ENCODE measurements around the gene NSMCE3.

NSMCE3 gene

DNA sequence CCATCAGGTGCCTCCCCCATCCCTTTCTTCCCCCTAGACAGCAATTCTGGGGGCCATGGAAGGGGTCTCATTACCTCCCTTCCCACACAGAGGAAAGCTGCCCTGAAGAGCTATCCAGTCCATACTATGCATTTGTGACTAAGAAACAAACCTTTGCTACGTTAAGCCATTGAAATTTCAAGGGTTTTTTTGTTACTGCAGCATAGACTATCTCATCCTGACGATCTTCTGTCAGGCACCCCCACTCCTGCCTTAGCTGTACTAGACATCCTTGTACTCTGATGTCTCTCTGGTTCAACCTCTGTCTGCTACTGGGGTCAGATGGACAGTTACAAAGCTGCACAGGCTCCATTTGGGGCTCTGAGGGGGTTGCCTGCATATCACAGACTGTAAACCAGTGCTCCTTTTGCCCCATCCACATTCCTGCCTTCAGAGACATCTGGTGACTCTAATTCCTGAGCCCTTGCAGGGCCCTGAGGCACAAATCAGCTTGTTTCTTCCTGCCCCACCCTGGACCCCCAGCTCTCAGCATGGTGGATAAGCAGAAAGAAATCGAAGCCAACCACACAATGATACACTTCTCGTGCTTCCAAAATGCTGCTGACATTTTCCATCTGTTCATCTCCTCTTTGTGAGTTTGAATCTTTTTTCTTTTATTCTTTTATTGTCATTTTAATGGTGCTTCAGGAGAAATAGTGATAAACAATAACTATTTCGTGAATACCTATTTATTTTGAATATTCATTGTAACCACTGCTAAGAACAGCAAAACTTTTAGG lies 21.6 kb upstream of the NSMCE3 start:
- H3K36me3 ChIP-seq (ENCODE audit: control insufficient read depth, insufficient read depth, low read length, severe bottlenecking): no peaks in the 10 kb centered on the region
- no peaks in the 10 kb centered on the region for H3K27me3 ChIP-seq (replicated peaks; ENCODE audit: control insufficient read depth, insufficient read depth, low read length)
- H3K9me3 ChIP-seq (ENCODE audit: control insufficient read depth, low read length): peaks cover 4% of the 10 kb centered on the region
- no peak overlapping the region for H3K9ac ChIP-seq (ENCODE audit: low read length)
- no peaks in the 10 kb centered on the region for H3K4me1 ChIP-seq (ENCODE audit: control insufficient read depth, insufficient read depth, low read length)
- DNase-seq (ENCODE audit: low read depth): no peak
- no peak overlapping the region for H3K4me3 ChIP-seq (ENCODE audit: low read length)

DNA sequence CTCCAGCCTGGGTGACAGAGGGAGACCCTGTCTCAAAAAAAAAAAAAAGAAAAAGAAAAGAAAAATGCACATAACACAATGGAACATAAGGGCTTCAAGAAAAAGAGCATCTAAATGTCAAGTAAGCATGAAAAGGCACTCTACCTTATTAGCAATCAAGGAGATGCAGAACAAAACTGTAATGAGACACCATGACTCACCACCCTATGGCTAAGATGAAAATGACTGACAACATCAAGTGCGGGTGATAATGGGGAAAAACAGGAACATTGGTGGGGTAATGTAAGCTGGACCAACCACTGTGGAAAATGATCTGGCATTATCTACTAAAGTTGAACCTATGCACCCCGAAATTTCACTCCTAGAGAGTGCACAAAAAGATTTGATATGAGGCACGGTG lies 19.6 kb upstream of the NSMCE3 start:
- no peak overlapping the region for H3K9ac ChIP-seq (ENCODE audit: low read length)
- H3K9me3 ChIP-seq (ENCODE audit: control insufficient read depth, low read length): peaks cover 4% of the 10 kb centered on the region
- H3K36me3 ChIP-seq (ENCODE audit: control insufficient read depth, insufficient read depth, low read length, severe bottlenecking): no peaks in the 10 kb centered on the region
- no peak overlapping the region for H3K4me3 ChIP-seq (ENCODE audit: low read length)
- no peak for DNase-seq (ENCODE audit: low read depth)
- no peaks in the 10 kb centered on the region for H3K27me3 ChIP-seq (replicated peaks; ENCODE audit: control insufficient read depth, insufficient read depth, low read length)
- no peaks in the 10 kb centered on the region for H3K4me1 ChIP-seq (ENCODE audit: control insufficient read depth, insufficient read depth, low read length)

DNA sequence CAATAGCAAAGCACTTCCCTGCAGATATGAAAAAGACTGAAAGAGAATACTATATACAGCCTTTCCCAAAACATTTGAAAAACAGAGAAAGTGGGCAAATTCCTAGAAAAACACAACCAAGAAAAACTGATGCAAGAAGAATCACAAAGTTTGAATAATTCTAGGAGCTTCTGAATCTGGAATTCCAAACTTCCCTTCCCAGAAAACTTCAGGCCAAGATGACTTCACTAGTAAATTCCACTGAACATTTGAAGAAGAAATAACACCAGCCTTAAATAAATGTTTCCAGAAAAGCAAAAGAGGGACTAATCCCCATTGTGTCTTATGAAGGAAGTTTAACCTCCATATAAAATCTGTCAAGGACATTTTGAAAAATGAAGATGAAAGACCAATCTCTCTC lies 15.8 kb upstream of the NSMCE3 start:
- DNase-seq (ENCODE audit: low read depth): no peak
- H3K4me3 ChIP-seq (ENCODE audit: low read length): no peak overlapping the region
- H3K36me3 ChIP-seq (ENCODE audit: control insufficient read depth, insufficient read depth, low read length, severe bottlenecking): no peaks in the 10 kb centered on the region
- H3K9ac ChIP-seq (ENCODE audit: low read length): no peak overlapping the region
- no peaks in the 10 kb centered on the region for H3K4me1 ChIP-seq (ENCODE audit: control insufficient read depth, insufficient read depth, low read length)
- no peaks in the 10 kb centered on the region for H3K9me3 ChIP-seq (ENCODE audit: control insufficient read depth, low read length)
- H3K27me3 ChIP-seq (replicated peaks; ENCODE audit: control insufficient read depth, insufficient read depth, low read length): no peaks in the 10 kb centered on the region

DNA sequence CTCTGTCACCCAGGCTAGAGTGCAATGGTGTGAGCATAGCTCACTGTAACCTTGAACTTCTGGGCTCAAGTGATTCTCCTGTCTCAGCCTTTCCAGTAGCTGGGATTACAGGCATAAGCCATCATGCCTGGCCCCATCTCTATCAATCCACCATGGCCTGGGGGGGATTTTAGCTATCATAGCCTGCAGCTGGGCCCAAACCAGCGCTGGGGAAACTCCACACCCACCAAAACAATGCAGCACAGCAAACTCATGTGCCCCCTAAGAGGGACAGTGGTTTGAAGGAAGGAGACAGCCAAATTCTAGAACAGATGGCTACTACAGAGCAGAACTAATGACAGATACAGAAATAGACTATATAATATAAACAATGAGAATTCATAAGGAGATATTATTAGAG lies 13.8 kb upstream of the NSMCE3 start:
- H3K36me3 ChIP-seq (ENCODE audit: control insufficient read depth, insufficient read depth, low read length, severe bottlenecking): no peaks in the 10 kb centered on the region
- no peak overlapping the region for H3K9ac ChIP-seq (ENCODE audit: low read length)
- no peak overlapping the region for H3K4me3 ChIP-seq (ENCODE audit: low read length)
- no peaks in the 10 kb centered on the region for H3K27me3 ChIP-seq (replicated peaks; ENCODE audit: control insufficient read depth, insufficient read depth, low read length)
- no peaks in the 10 kb centered on the region for H3K9me3 ChIP-seq (ENCODE audit: control insufficient read depth, low read length)
- no peak for DNase-seq (ENCODE audit: low read depth)
- H3K4me1 ChIP-seq (ENCODE audit: control insufficient read depth, insufficient read depth, low read length): peaks cover 8% of the 10 kb centered on the region

DNA sequence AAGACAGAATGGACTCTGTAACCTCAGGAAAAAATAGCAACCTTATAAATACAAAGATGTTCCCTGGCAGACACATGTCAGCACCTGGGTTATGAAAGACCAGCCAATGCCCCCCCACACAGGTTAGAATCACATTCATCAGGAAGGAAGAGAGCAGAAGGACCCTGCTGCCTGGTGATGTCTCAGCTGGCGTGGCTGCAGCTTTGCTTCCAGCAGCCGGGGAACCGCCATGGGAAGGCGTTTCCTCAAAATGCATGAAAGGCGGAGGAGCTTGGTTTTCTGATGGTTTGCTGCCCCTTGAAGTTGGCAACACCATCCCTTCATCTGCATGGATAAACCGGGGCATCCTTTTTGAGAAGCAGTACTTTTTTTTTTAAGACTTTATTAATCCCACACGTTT lies 10.9 kb upstream of the NSMCE3 start:
- Histone ChIP-seq H3K4me3 (ENCODE audit: low read length) (no peak overlapping the region), H3K9me3 (ENCODE audit: control insufficient read depth, low read length) (no peaks in the 10 kb centered on the region), H3K9ac (ENCODE audit: low read length) (no peak overlapping the region), H3K36me3 (ENCODE audit: control insufficient read depth, insufficient read depth, low read length, severe bottlenecking) (no peaks in the 10 kb centered on the region), H3K4me1 (ENCODE audit: control insufficient read depth, insufficient read depth, low read length) (peaks cover 12% of the 10 kb centered on the region), H3K27me3 (replicated peaks; ENCODE audit: control insufficient read depth, insufficient read depth, low read length) (no peaks in the 10 kb centered on the region)
- DNase-seq (ENCODE audit: low read depth): no peak

DNA sequence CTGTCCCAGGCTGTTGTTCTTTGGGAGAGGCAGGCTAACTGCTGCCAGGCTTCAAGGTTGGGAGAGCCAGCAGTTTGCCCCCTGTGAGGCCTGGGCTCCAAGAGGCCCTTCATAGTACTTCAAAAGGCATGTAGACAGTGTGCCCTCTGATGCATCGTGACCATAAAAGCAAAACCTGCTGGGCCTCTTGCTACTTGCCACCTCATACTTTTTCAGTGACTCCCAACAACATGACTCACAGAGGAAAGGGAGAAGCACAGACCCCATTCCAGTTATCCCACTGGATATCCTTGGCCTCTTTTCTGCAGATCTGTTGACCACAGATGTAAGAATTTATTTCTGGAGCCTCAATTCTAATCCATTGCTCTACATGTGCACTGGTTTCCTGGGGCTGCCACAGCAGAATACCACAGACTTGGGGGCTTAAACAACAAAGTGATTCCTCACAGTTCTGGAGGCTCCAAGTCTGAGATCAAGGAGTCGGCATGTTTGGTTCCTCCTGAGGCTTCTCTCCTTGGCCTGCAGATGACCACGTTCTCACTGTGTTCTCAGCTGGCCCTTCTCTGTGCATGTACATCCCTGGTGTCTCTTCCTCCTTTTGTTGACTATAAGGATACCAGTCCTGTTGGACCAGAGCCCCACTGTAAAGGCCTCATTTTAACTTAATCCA lies 8.9 kb upstream of the NSMCE3 start:
- Histone ChIP-seq H3K27me3 (replicated peaks; ENCODE audit: control insufficient read depth, insufficient read depth, low read length) (no peaks in the 10 kb centered on the region), H3K4me1 (ENCODE audit: control insufficient read depth, insufficient read depth, low read length) (peaks cover 12% of the 10 kb centered on the region), H3K4me3 (ENCODE audit: low read length) (no peak overlapping the region), H3K36me3 (ENCODE audit: control insufficient read depth, insufficient read depth, low read length, severe bottlenecking) (no peaks in the 10 kb centered on the region), H3K9me3 (ENCODE audit: control insufficient read depth, low read length) (no peaks in the 10 kb centered on the region), H3K9ac (ENCODE audit: low read length) (no peak overlapping the region)
- DNase-seq (ENCODE audit: low read depth): peak; percentile 70

DNA sequence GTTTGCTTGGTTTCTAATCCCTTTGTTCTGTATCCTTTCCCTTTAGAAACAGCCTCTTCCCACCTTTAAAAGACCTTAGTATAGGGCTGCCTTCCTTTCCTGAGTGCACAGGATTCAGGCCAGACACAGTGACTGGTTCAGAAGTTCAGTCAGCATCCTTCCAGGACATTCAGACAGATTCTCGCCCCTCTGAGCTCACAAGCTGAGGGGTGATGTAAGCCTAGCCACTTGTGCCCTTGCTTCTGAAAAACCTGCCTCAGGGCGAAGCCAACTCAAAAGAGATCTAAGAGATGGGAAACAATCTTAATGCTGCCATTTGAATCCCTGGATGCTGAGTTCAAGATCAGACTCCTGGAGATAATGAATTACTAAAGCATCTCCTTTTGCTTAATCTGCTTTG lies 6.7 kb upstream of the NSMCE3 start:
- no peak for DNase-seq (ENCODE audit: low read depth)
- Histone ChIP-seq H3K4me3 (ENCODE audit: low read length) (no peak overlapping the region), H3K9ac (ENCODE audit: low read length) (no peak overlapping the region), H3K36me3 (ENCODE audit: control insufficient read depth, insufficient read depth, low read length, severe bottlenecking) (no peaks in the 10 kb centered on the region), H3K4me1 (ENCODE audit: control insufficient read depth, insufficient read depth, low read length) (peaks cover 12% of the 10 kb centered on the region), H3K27me3 (replicated peaks; ENCODE audit: control insufficient read depth, insufficient read depth, low read length) (no peaks in the 10 kb centered on the region), H3K9me3 (ENCODE audit: control insufficient read depth, low read length) (no peaks in the 10 kb centered on the region)

DNA sequence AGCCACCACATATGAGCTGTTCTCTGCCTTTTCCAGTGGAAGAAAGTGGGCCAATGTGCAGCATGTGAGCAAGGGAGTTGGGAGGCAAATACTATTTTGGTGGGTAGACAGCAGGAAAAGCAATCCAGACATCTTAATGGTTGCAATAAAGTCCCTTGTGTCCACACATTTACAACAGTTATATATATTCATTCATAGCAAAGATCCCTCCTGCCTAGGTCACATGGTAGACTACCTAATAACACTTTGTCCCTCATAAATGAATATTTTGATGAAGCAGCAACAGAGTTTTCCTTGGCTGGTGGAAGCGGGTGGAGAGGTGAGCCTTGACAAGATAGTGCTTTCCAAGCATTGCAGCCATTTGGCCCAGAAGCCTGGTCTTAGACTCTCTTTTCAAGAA lies 6.2 kb upstream of the NSMCE3 start:
- H3K27me3 ChIP-seq (replicated peaks; ENCODE audit: control insufficient read depth, insufficient read depth, low read length): no peaks in the 10 kb centered on the region
- no peak for DNase-seq (ENCODE audit: low read depth)
- H3K9me3 ChIP-seq (ENCODE audit: control insufficient read depth, low read length): no peaks in the 10 kb centered on the region
- no peak overlapping the region for H3K4me3 ChIP-seq (ENCODE audit: low read length)
- no peaks in the 10 kb centered on the region for H3K36me3 ChIP-seq (ENCODE audit: control insufficient read depth, insufficient read depth, low read length, severe bottlenecking)
- H3K9ac ChIP-seq (ENCODE audit: low read length): no peak overlapping the region
- peaks cover 14% of the 10 kb centered on the region for H3K4me1 ChIP-seq (ENCODE audit: control insufficient read depth, insufficient read depth, low read length)

DNA sequence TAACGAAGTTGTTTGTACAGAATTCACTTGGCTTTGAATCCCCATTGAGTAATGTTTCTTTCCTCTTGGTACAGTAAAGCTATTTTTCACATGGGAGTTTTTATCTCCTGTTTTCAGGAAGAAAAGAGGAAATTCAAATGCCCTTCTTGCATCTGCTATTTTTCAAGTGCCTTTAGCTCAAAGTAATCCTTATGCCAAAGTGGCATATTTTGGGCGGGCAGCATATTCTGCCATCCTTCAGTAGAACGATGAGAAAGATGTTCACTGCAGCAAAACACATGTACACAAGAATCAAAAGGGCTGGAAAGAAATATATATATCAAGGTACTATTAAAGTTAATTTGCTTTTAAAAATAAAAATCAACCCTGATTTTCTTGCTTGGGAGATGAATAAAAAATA lies 5.3 kb upstream of the NSMCE3 start:
- no peaks in the 10 kb centered on the region for H3K36me3 ChIP-seq (ENCODE audit: control insufficient read depth, insufficient read depth, low read length, severe bottlenecking)
- no peaks in the 10 kb centered on the region for H3K27me3 ChIP-seq (replicated peaks; ENCODE audit: control insufficient read depth, insufficient read depth, low read length)
- H3K4me1 ChIP-seq (ENCODE audit: control insufficient read depth, insufficient read depth, low read length): peaks cover 18% of the 10 kb centered on the region
- no peaks in the 10 kb centered on the region for H3K9me3 ChIP-seq (ENCODE audit: control insufficient read depth, low read length)
- H3K9ac ChIP-seq (ENCODE audit: low read length): no peak overlapping the region
- no peak overlapping the region for H3K4me3 ChIP-seq (ENCODE audit: low read length)
- no peak for DNase-seq (ENCODE audit: low read depth)

DNA sequence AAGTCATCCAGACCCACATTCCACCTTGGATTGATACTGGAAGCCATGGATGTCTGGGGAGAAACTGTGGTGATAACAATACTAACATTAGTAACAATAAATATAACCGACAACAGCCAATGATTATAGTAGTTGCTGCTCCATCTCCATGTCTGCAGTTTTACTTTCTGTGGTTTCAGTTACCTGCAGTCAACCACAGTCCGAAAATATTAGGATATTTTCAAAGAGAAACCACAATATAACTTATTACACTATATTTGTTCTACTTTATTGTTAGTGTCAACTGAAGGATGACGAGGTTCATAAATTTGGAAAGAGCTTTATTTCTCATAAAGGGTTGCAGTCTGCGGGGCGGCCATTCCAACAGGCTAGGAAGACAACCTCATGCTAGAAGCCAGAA lies 2.6 kb upstream of the NSMCE3 start:
- Histone ChIP-seq H3K4me1 (ENCODE audit: control insufficient read depth, insufficient read depth, low read length) (peaks cover 22% of the 10 kb centered on the region), H3K9me3 (ENCODE audit: control insufficient read depth, low read length) (no peaks in the 10 kb centered on the region), H3K9ac (ENCODE audit: low read length) (no peak overlapping the region), H3K27me3 (replicated peaks; ENCODE audit: control insufficient read depth, insufficient read depth, low read length) (no peaks in the 10 kb centered on the region), H3K4me3 (ENCODE audit: low read length) (no peak overlapping the region), H3K36me3 (ENCODE audit: control insufficient read depth, insufficient read depth, low read length, severe bottlenecking) (no peaks in the 10 kb centered on the region)
- DNase-seq (ENCODE audit: low read depth): no peak

DNA sequence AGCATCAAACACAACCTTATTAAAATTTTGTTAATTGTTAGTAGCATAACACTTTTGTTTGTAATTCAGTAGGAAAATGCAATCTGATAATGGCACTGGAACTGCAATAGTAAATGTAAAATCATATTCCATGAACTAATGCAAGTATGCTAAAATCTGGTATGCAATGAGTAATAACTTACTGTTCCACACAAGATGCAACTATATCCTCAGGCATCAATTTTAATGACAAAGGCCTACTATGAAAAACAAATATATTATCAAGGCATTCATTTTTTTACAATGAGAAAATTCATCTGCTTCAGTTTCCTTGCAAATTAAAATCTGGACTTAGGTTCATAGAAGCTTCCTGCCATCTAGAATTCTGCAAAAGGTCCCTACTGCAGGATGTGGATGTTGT lies 1.4 kb upstream of the NSMCE3 start:
- Histone ChIP-seq H3K9me3 (ENCODE audit: control insufficient read depth, low read length) (no peaks in the 10 kb centered on the region), H3K4me1 (ENCODE audit: control insufficient read depth, insufficient read depth, low read length) (peaks cover 32% of the 10 kb centered on the region), H3K27me3 (replicated peaks; ENCODE audit: control insufficient read depth, insufficient read depth, low read length) (no peaks in the 10 kb centered on the region), H3K9ac (ENCODE audit: low read length) (no peak overlapping the region), H3K36me3 (ENCODE audit: control insufficient read depth, insufficient read depth, low read length, severe bottlenecking) (no peaks in the 10 kb centered on the region), H3K4me3 (ENCODE audit: low read length) (no peak overlapping the region)
- peak; percentile 56 for DNase-seq (ENCODE audit: low read depth)

Measured in adipocyte (in vitro differentiated cells).